Heart left ventricle (tissue), 16 donors: ENCODE measurements around the gene A2M. TPM values are rescaled to one million over a fixed set of nuclear protein-coding genes. Genes with fewer than 3 reads are reported as not detected.

Experiments
- ATAC-seq, 4 donors: fragments of 200-7000 bp; cut with Tn5 transposase; one replicate each; pipeline ENCODE4 v1.9.1; 2020 to 2022; ENCODE audit warnings: moderate library complexity in 4 of 4, mild to moderate bottlenecking in 3 of 4, moderate number of reproducible peaks in 1 of 4
- DNase-seq, 5 donors: peaks; one replicate each; pipeline ENCODE4 v3.0.0-alpha.2; 2020
- H3K27ac ChIP-seq, 12 donors: fragments of 200-600 bp; sonication (generic) in 4 of 12; one replicate each; pipeline versions ENCODE4 v1.5.0 to v1.8.0; 2016 to 2022; ENCODE audit warnings: mild to moderate bottlenecking in 2 of 12
- H3K27me3 ChIP-seq, 9 donors: fragments of 200-600 bp; sonication (generic) in 2 of 9; one replicate each; pipeline versions ENCODE4 v1.5.1 to v1.8.0; 2016 to 2022; ENCODE audit warnings: mild to moderate bottlenecking in 3 of 9
- H3K36me3 ChIP-seq, 9 donors: fragments of 200-600 bp; sonication (generic) in 2 of 9; one replicate each; pipeline versions ENCODE4 v1.5.0 to v1.8.0; 2018 to 2022; ENCODE audit warnings: mild to moderate bottlenecking in 2 of 9
- H3K4me1 ChIP-seq, 12 donors: fragments of 200-600 bp; sonication (generic) in 4 of 12; one replicate each; pipeline versions ENCODE4 v1.5.0 to v1.8.0; 2016 to 2022; ENCODE audit warnings: mild to moderate bottlenecking in 3 of 12
- H3K4me3 ChIP-seq, 12 donors: fragments of 200-600 bp; sonication (generic) in 4 of 12; one replicate each; pipeline versions ENCODE4 v1.5.0 to v1.8.0; 2017 to 2022; ENCODE audit warnings: mild to moderate bottlenecking in 9 of 12, moderate library complexity in 4 of 12
- H3K9me3 ChIP-seq, 12 donors: fragments of 200-600 bp; sonication (generic) in 4 of 12; one replicate each; pipeline versions ENCODE4 v1.5.0 to v1.8.0; 2016 to 2022; ENCODE audit warnings: mild to moderate bottlenecking in 1 of 12
- CTCF ChIP-seq, 12 donors: fragments of 200-600 bp; sonication (generic) in 4 of 12; IDR thresholded peaks; one replicate each; pipeline versions ENCODE4 v1.5.0 to v1.8.0; 2018 to 2022; ENCODE audit warnings: antibody characterized with exemption in 12 of 12, mild to moderate bottlenecking in 5 of 12
- POLR2A ChIP-seq, 2 donors: fragments of 450-650 bp; IDR thresholded peaks; one replicate each; pipeline ENCODE4 v1.6.1; 2017; ENCODE audit warnings: antibody characterized with exemption in 2 of 2, mild to moderate bottlenecking in 2 of 2, moderate library complexity in 2 of 2
- whole genome bisulfite sequencing, 4 donors: extraction: QIAGEN DNeasy Blood & Tissue Kit in 2 of 4; methylation state at CpG; one replicate each; pipeline versions ENCODE4 v1.1.5 to v1.1.7; 2013 to 2018; 5-methylcytosine and 5-hydroxymethylcytosine counted together
- intact Hi-C, 10 donors: fragments of 100-400 bp; cut with DNase I; formaldehyde crosslinking; loops; one replicate each; pipeline versions ENCODE4 v1.11.1 to v1.14.2; 2022
- polyA plus RNA-seq, 2 donors: library from polyadenylated mRNA; stranded (reverse); fragments of 200-250 nt; gene quantifications; one replicate each; pipeline ENCODE4 v1.2.3, GENCODE V29; 2013
- total RNA-seq, 9 donors: library from RNA; depleted of rRNA in 2 of 9; stranded (reverse); fragments of >200 nt in 2 of 9; fragmentation: NEBNext Ultra II Directional in 3 of 9; extraction: Animal tissue kit (Norgen Biotek cat#: 25700) in 3 of 9; gene quantifications; one replicate each; pipeline versions ENCODE4 v1.1.0 to v1.2.4, GENCODE V29; 2016 to 2023
- donor health status: ischemic (EF 13 %, LVEDD 7.1; RV severe dilation, severe dysfunction).
- donor health status: healthy with polysubstance abuse.
- donor health status: DM: no; HTN: yes; CAD: no.
- donor health status: DM: no; HTN: no; CAD: no.
- donor health status: ischemic (EF 25% LVEDD 6.9; RV normal size, moderate dysfunction).
- donor health status: ischemic (EF 25% LVEDD 5.7; RV mildly dilated, moderate dysfunction).
- donor health status: healthy.
- donor health status: DM: yes; HTN: yes; CAD: no.
- donor health status: ischemic (EF 35%, LVEDD 5.7; RV mildly dilated, moderate dysfunction).
- donor health status: nonischemic (EF 11% LVEDD 7.7; RV severe dilation, severe dysfunction).
- donor health status: DM: yes; HTN: yes; CAD: no.
- donor health status: PGD.
- donor health status: ischemic (EF 29% LVEDD 5.4; RV normal size, mild dysfunction).
- donor health status: nonischemic (EF 23%, LVEDD 6.1; RV moderate dilation, normal function).

The A2M gene
- total and polyA plus RNA-seq, 11 donors: 133 to 1,706 (median 385) TPM

- Histone ChIP-seq H3K27me3 (no peaks in the 10 kb centered on the region), H3K27ac (no peak overlapping the region), H3K36me3 (peaks cover 0 to 100% (median 98%) of the 10 kb centered on the region in 9 donors), H3K9me3 (no peaks in the 10 kb centered on the region), H3K4me1 (peaks cover 0 to 16% (median 3%) of the 10 kb centered on the region in 12 donors), H3K4me3 (no peak overlapping the region)
- TF ChIP-seq POLR2A (IDR thresholded peaks at IDR 0.05) (no peak), CTCF (IDR thresholded peaks at IDR 0.05) (no peak)
- WGBS, 4 donors: 83 to 91% (median 89%) methylated on average over 4 of the region's 4 CpGs
- ATAC-seq (no peak), DNase-seq (no peak)
- intact Hi-C loops: loop anchor here in 2 of 10 donors (5.0 kb wide), 1 partner anchor 36 kb away; no protein-coding TSS in a partner anchor
Observed at GRCh38 chr12:9103050-9103849, 12.5 kb downstream of the A2M start.

GRCh38 chr12:9101018-9101687 is 14.6 kb downstream of the A2M start:
- Histone ChIP-seq H3K27ac (no peak overlapping the region), H3K27me3 (no peaks in the 10 kb centered on the region), H3K9me3 (no peaks in the 10 kb centered on the region), H3K4me3 (no peak overlapping the region), H3K36me3 (peaks cover 0 to 100% (median 100%) of the 10 kb centered on the region in 9 donors), H3K4me1 (peaks cover 0 to 5% (median 0%) of the 10 kb centered on the region in 12 donors)
- DNase-seq: no peak
- ATAC-seq: no peak
- TF ChIP-seq CTCF (IDR thresholded peaks at IDR 0.05) (no peak), POLR2A (IDR thresholded peaks at IDR 0.05) (no peak)
- intact Hi-C loops: loop anchor here in 2 of 10 donors (5.0 kb wide), 1 partner anchor 34 kb away; no protein-coding TSS in a partner anchor
- WGBS, 4 donors: 74 to 82% (median 79%) methylated on average over 8 of the region's 8 CpGs

- 96 to 99% (median 97%) methylated on average over 2 of the region's 2 CpGs for WGBS, 4 donors
- no peak overlapping the region for H3K4me3 ChIP-seq
- no peaks in the 10 kb centered on the region for H3K9me3 ChIP-seq
- H3K36me3 ChIP-seq: peaks cover 0 to 98% (median 97%) of the 10 kb centered on the region in 9 donors
- no peak for DNase-seq
- intact Hi-C loops: loop anchor here in 2 of 10 donors (5.0 kb wide), 1 partner anchor 32 kb away; no protein-coding TSS in a partner anchor
- no peak for ATAC-seq
- H3K27ac ChIP-seq: no peak overlapping the region
- H3K27me3 ChIP-seq: no peaks in the 10 kb centered on the region
- TF ChIP-seq CTCF (IDR thresholded peaks at IDR 0.05) (no peak), POLR2A (IDR thresholded peaks at IDR 0.05) (no peak)
- H3K4me1 ChIP-seq: peaks cover 0 to 4% (median 0%) of the 10 kb centered on the region in 12 donors
Observed at GRCh38 chr12:9099552-9100190, 16.0 kb downstream of the A2M start.
